Endodermal cell (in vitro differentiated cells): ENCODE results near the gene HEXA. TPM values are rescaled to one million over a fixed set of nuclear protein-coding genes. Genes with fewer than 3 reads are reported as not detected.

Experiments
- DNase-seq: peaks from one replicate; pipeline ENCODE4 v3.0.0-alpha.2; 2017
- H3K27ac ChIP-seq: 2 replicates; pipeline ENCODE4 v1.5.1; 2013; ENCODE audit warnings: mild to moderate bottlenecking, low read depth, low read length, moderate library complexity
- H3K27me3 ChIP-seq: 2 replicates; pipeline ENCODE4 v1.6.1; 2013; ENCODE audit warnings: mild to moderate bottlenecking, low read length, moderate library complexity; ENCODE audit not compliant: insufficient read depth, control insufficient read depth, poor library complexity, severe bottlenecking
- H3K36me3 ChIP-seq: 2 replicates; pipeline ENCODE4 v1.7.0; 2013; ENCODE audit warnings: mild to moderate bottlenecking, low read length, moderate library complexity; ENCODE audit not compliant: control insufficient read depth, insufficient read depth
- H3K4me1 ChIP-seq: one replicate; pipeline ENCODE4 v1.7.0; 2013; ENCODE audit warnings: low read length; ENCODE audit not compliant: control insufficient read depth, insufficient read depth
- H3K4me3 ChIP-seq: 2 replicates; pipeline ENCODE4 v1.5.1; 2013; ENCODE audit warnings: mild to moderate bottlenecking, low read length, moderate library complexity
- H3K9ac ChIP-seq: 2 replicates; pipeline ENCODE4 v1.6.1; 2013; ENCODE audit warnings: mild to moderate bottlenecking, low read length, moderate library complexity; ENCODE audit not compliant: poor library complexity, severe bottlenecking; ENCODE audit errors: extremely low read depth
- H3K9me3 ChIP-seq: 2 replicates; pipeline ENCODE4 v1.6.1; 2013; ENCODE audit warnings: mild to moderate bottlenecking, low read length, moderate library complexity; ENCODE audit not compliant: control insufficient read depth
- H3K27ac Mint-ChIP-seq: 2 replicates; pipeline ENCODE4 v1.8.0; 2020; ENCODE audit warnings: mixed read lengths
- H3K27me3 Mint-ChIP-seq: 2 replicates; pipeline ENCODE4 v1.8.0; 2021; ENCODE audit warnings: mild to moderate bottlenecking, mixed read lengths; ENCODE audit not compliant: insufficient read depth
- H3K36me3 Mint-ChIP-seq: 2 replicates; pipeline ENCODE4 v1.8.0; 2020; ENCODE audit warnings: low read depth, mixed read lengths
- H3K4me1 Mint-ChIP-seq: 2 replicates; pipeline ENCODE4 v1.8.0; 2020; ENCODE audit warnings: mixed read lengths
- H3K4me3 Mint-ChIP-seq: 2 replicates; pipeline ENCODE4 v1.8.0; 2020; ENCODE audit warnings: mild to moderate bottlenecking, moderate library complexity, mixed read lengths
- H3K9me3 Mint-ChIP-seq: 2 replicates; pipeline ENCODE4 v1.8.0; 2020; ENCODE audit warnings: mild to moderate bottlenecking, mixed read lengths
- WGBS, 2 experiments: methylation state at CpG; one replicate each; pipeline versions ENCODE4 v1.1.5 to v1.1.7; 2013; ENCODE audit warnings: missing lambda C conversion rate in 2 of 2, mixed read lengths in 1 of 2; ENCODE audit not compliant: insufficient coverage in 1 of 2, insufficient read length in 1 of 2; 5-methylcytosine and 5-hydroxymethylcytosine counted together
- total RNA-seq, 2 donors: library from RNA; stranded (reverse); fragmentation: NEBNext Ultra II Directional in 1 of 2; extraction: Animal tissue kit (Norgen Biotek cat#: 25700) in 1 of 2; gene quantifications; 2 replicates in 1 of 2; 3 replicates in 1 of 2; pipeline ENCODE4 v1.2.1, GENCODE V29; 2021
- TF ChIP-seq, protein P1 (sequence below): fragments of 200-600 bp; sonication (generic); conservative IDR thresholded peaks from 2 replicates; pipeline ENCODE4 v1.5.0; 2021; ENCODE audit warnings: antibody characterized with exemption, mild to moderate bottlenecking

The HEXA gene
- total RNA-seq, 2 donors from 2014 or later: 102 to 104 TPM

DNA sequence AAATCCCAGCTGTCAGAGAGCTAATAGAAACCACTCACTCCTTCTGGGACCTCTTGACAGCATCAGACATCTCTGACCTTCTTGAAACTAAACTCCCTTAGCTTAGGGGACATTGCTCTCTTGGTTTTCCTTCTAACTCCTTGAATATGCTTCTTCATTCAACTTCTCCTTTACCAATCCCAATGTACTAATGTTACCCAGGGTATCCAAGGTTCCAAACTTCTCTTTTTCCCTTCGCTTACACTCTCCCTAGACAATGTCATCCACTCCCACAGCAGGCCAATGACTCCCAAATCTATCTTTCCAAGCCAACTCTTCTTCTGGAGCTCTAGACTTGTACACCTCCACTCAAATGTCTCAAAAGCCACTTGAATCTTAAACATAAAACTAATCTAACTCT, 14.6 kb downstream of the HEXA start:
- Mint-ChIP-seq H3K9me3 (no peaks in the 10 kb centered on the region), H3K36me3 (peaks cover 5% of the 10 kb centered on the region), H3K4me1 (no peaks in the 10 kb centered on the region), H3K4me3 (no peak overlapping the region), H3K27ac (no peak overlapping the region), H3K27me3 (no peaks in the 10 kb centered on the region)
- H3K27me3 ChIP-seq: no peaks in the 10 kb centered on the region
- no peaks in the 10 kb centered on the region for H3K9me3 ChIP-seq
- DNase-seq: no peak
- TF ChIP-seq, protein P1, sequence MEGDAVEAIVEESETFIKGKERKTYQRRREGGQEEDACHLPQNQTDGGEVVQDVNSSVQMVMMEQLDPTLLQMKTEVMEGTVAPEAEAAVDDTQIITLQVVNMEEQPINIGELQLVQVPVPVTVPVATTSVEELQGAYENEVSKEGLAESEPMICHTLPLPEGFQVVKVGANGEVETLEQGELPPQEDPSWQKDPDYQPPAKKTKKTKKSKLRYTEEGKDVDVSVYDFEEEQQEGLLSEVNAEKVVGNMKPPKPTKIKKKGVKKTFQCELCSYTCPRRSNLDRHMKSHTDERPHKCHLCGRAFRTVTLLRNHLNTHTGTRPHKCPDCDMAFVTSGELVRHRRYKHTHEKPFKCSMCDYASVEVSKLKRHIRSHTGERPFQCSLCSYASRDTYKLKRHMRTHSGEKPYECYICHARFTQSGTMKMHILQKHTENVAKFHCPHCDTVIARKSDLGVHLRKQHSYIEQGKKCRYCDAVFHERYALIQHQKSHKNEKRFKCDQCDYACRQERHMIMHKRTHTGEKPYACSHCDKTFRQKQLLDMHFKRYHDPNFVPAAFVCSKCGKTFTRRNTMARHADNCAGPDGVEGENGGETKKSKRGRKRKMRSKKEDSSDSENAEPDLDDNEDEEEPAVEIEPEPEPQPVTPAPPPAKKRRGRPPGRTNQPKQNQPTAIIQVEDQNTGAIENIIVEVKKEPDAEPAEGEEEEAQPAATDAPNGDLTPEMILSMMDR: no peak
- WGBS, 2 experiments: 98 to 100% methylated on average over 1 of the region's 1 CpG
- no peak overlapping the region for H3K27ac ChIP-seq
- H3K4me1 ChIP-seq: no peaks in the 10 kb centered on the region
- peaks cover 1% of the 10 kb centered on the region for H3K36me3 ChIP-seq
- H3K9ac ChIP-seq: no peak overlapping the region
- H3K4me3 ChIP-seq: no peak overlapping the region

DNA sequence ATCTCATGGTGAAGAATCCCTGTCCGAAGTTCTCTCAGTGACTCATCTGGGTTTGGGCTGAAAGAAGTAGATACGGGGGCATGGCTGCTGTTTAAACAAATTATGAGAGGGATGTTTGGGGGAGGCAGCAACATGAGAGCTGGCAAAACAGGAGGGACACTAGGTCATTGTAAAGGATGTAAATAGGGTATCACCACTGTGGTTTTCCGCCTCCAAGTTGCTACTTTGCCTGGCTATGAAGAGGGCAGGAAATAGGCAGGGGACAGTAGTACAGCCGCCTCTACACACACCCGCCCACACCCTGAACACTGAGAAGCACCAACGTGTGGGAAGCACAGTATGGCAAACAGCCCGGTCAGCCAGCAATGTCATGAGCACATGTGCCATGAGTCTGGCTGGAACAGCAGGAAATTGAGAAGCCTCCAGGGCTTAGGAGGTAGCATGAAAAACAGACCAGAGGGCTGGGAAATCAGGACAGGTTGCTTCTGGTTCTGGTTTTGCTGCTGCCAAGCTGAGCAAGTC, 17.1 kb downstream of the HEXA start:
- H3K36me3 Mint-ChIP-seq: peaks cover 23% of the 10 kb centered on the region
- 89 to 90% methylated on average over 3 to 7 of the region's 7 CpGs for WGBS, 2 experiments
- Histone ChIP-seq H3K27ac (no peak overlapping the region), H3K4me3 (no peak overlapping the region), H3K36me3 (peaks cover 26% of the 10 kb centered on the region), H3K9ac (no peak overlapping the region), H3K9me3 (no peaks in the 10 kb centered on the region), H3K27me3 (no peaks in the 10 kb centered on the region), H3K4me1 (no peaks in the 10 kb centered on the region)
- no peaks in the 10 kb centered on the region for H3K4me1 Mint-ChIP-seq
- DNase-seq: no peak
- no peaks in the 10 kb centered on the region for H3K27me3 Mint-ChIP-seq
- H3K9me3 Mint-ChIP-seq: no peaks in the 10 kb centered on the region
- H3K27ac Mint-ChIP-seq: no peak overlapping the region
- TF ChIP-seq, protein P1: no peak
- H3K4me3 Mint-ChIP-seq: no peak overlapping the region

DNA sequence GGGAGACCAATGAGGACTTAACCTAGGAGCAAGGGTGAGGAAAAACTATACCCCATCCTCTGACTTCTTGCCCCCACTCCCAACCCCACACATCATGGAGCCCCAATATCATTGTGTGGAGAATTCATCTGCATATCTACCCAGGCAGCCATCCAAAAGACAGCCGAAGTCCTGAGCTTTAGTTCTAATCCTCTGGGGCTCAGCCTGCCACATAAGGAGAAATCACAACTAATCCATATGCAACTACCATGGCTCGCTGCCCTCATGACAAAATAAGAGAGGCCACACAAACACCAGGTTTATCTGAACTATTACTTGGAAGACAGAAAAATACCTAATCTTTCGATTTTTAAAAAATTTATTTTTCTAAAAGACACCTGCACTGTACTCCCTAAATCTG, 17.7 kb downstream of the HEXA start:
- no peak overlapping the region for H3K9ac ChIP-seq
- peaks cover 32% of the 10 kb centered on the region for H3K36me3 ChIP-seq
- 95 to 100% methylated on average over 2 to 3 of the region's 3 CpGs for WGBS, 2 experiments
- TF ChIP-seq, protein P1: no peak
- no peaks in the 10 kb centered on the region for H3K4me1 ChIP-seq
- DNase-seq: no peak
- peaks cover 27% of the 10 kb centered on the region for H3K36me3 Mint-ChIP-seq
- H3K4me3 Mint-ChIP-seq: no peak overlapping the region
- H3K9me3 Mint-ChIP-seq: no peaks in the 10 kb centered on the region
- no peak overlapping the region for H3K27ac Mint-ChIP-seq
- no peaks in the 10 kb centered on the region for H3K4me1 Mint-ChIP-seq
- no peak overlapping the region for H3K4me3 ChIP-seq
- no peaks in the 10 kb centered on the region for H3K27me3 Mint-ChIP-seq
- no peaks in the 10 kb centered on the region for H3K27me3 ChIP-seq
- no peaks in the 10 kb centered on the region for H3K9me3 ChIP-seq
- H3K27ac ChIP-seq: no peak overlapping the region
